NT2/D1 (cell line): ENCODE measurements around the gene NRGN.

Experiments used
- SUZ12 ChIP-seq: IDR thresholded peaks from 2 replicates; pipeline ENCODE4 v1.6.1; 2011; ENCODE audit not compliant: insufficient read length, insufficient read depth; ENCODE audit errors: extremely low read depth
- YY1 ChIP-seq: IDR thresholded peaks from 2 replicates; pipeline ENCODE4 v1.6.1; 2011; ENCODE audit not compliant: insufficient read length, insufficient read depth

GRCh38 chr11:124788521-124788920 is 48.8 kb downstream of the NRGN start:
- TF ChIP-seq YY1 = no peak
- no peak for TF ChIP-seq SUZ12
